GM23338 (cell line): Measurements from ENCODE around the gene CDK11A. TPM values are rescaled to one million over a fixed set of nuclear protein-coding genes. Genes with fewer than 3 reads are reported as not detected.

Experiments
- ATAC-seq: fragments of 200-7000 bp; cut with Tn5 transposase; 3 replicates; pipeline ENCODE4 v1.9.1; 2020
- DNase-seq: peaks from one replicate; pipeline ENCODE4 v3.0.0-alpha.2; 2015; ENCODE audit warnings: low spot score
- H2AFZ ChIP-seq: fragments of 200-600 bp; sonication (generic); 2 replicates; pipeline ENCODE4 v1.8.0; 2016; ENCODE audit warnings: antibody characterized with exemption, mild to moderate bottlenecking, moderate library complexity
- H3F3A ChIP-seq: fragments of 200-600 bp; sonication (generic); replicated peaks from 2 replicates; pipeline ENCODE4 v1.8.0; 2017; ENCODE audit warnings: antibody characterized with exemption, mixed run types, low read depth
- H3K27ac ChIP-seq: fragments of 200-600 bp; sonication (generic); 2 replicates; pipeline ENCODE4 v1.6.1; 2016; ENCODE audit warnings: low read depth
- H3K27me3 ChIP-seq: fragments of 200-600 bp; sonication (generic); 2 replicates; pipeline ENCODE4 v1.8.0; 2016; ENCODE audit warnings: mild to moderate bottlenecking, mixed run types, moderate library complexity; ENCODE audit not compliant: insufficient read depth
- H3K36me3 ChIP-seq: fragments of 200-600 bp; sonication (generic); 2 replicates; pipeline ENCODE4 v1.8.0; 2016; ENCODE audit warnings: mild to moderate bottlenecking; ENCODE audit not compliant: insufficient read depth
- H3K4me1 ChIP-seq: fragments of 200-600 bp; sonication (generic); 2 replicates; pipeline ENCODE4 v1.8.0; 2016; ENCODE audit warnings: mild to moderate bottlenecking, moderate library complexity; ENCODE audit not compliant: insufficient read depth
- H3K4me2 ChIP-seq: fragments of 200-600 bp; sonication (generic); 2 replicates; pipeline ENCODE4 v1.7.1; 2017; ENCODE audit warnings: mixed run types
- H3K4me3 ChIP-seq: fragments of 200-600 bp; sonication (generic); 2 replicates; pipeline ENCODE4 v1.6.1; 2016; ENCODE audit warnings: mixed run types
- H3K79me2 ChIP-seq: fragments of 200-600 bp; sonication (generic); replicated peaks from 2 replicates; pipeline ENCODE4 v1.8.0; 2017; ENCODE audit warnings: mild to moderate bottlenecking; ENCODE audit not compliant: insufficient read depth
- H3K9me2 ChIP-seq: fragments of 200-600 bp; sonication (generic); 2 replicates; pipeline ENCODE4 v1.8.0; 2017; ENCODE audit not compliant: insufficient read depth
- H4K20me1 ChIP-seq: fragments of 200-600 bp; sonication (generic); replicated peaks from 2 replicates; pipeline ENCODE4 v1.8.0; 2017; ENCODE audit warnings: mild to moderate bottlenecking; ENCODE audit not compliant: insufficient read depth
- H3K27ac Mint-ChIP-seq: 2 replicates; pipeline ENCODE4 v1.8.0; 2020; ENCODE audit warnings: inconsistent platforms, mild to moderate bottlenecking, moderate library complexity, mixed read lengths
- H3K27me3 Mint-ChIP-seq: 3 replicates; pipeline ENCODE4 v1.8.0; 2022; ENCODE audit warnings: low read depth, mild to moderate bottlenecking, moderate library complexity, mixed read lengths, inconsistent platforms; ENCODE audit not compliant: insufficient read depth, poor library complexity
- H3K36me3 Mint-ChIP-seq: 3 replicates; pipeline ENCODE4 v1.8.0; 2021; ENCODE audit warnings: low read depth, mild to moderate bottlenecking, inconsistent platforms, moderate library complexity, mixed read lengths
- H3K4me1 Mint-ChIP-seq: 3 replicates; pipeline ENCODE4 v1.8.0; 2020; ENCODE audit warnings: mild to moderate bottlenecking, inconsistent platforms, mixed read lengths
- H3K4me3 Mint-ChIP-seq: 3 replicates; pipeline ENCODE4 v1.8.0; 2021; ENCODE audit warnings: moderate library complexity, mild to moderate bottlenecking, inconsistent platforms, mixed read lengths
- H3K9me3 Mint-ChIP-seq: 3 replicates; pipeline ENCODE4 v1.8.0; 2020; ENCODE audit warnings: moderate library complexity, mild to moderate bottlenecking, inconsistent platforms, mixed read lengths
- CREB1 ChIP-seq: fragments of 250-450 bp; sonication (Bioruptor Pico); IDR thresholded peaks from 2 replicates; pipeline ENCODE4 v1.5.0; 2020; ENCODE audit warnings: low read depth, mild to moderate bottlenecking, moderate library complexity
- EZH2 ChIP-seq: fragments of 200-600 bp; sonication (generic); IDR thresholded peaks from one replicate; pipeline ENCODE4 v1.8.0; 2017; ENCODE audit warnings: antibody characterized with exemption, mild to moderate bottlenecking, low read depth; ENCODE audit not compliant: unreplicated experiment
- JUNB ChIP-seq: IDR thresholded peaks from one replicate; pipeline ENCODE4 v1.6.1; 2016; ENCODE audit warnings: antibody characterized with exemption; ENCODE audit not compliant: unreplicated experiment
- POLR2AphosphoS5 ChIP-seq: IDR thresholded peaks from 2 replicates; pipeline ENCODE4 v1.6.1; 2016; ENCODE audit warnings: antibody characterized with exemption, low read depth
- STAT1 ChIP-seq: IDR thresholded peaks from one replicate; pipeline ENCODE4 v1.6.1; 2016; ENCODE audit warnings: antibody characterized with exemption; ENCODE audit not compliant: unreplicated experiment
- ZNF114 ChIP-seq: fragments of 250-450 bp; sonication (Bioruptor Pico); IDR thresholded peaks from 2 replicates; pipeline ENCODE4 v1.5.0; 2020; ENCODE audit warnings: mild to moderate bottlenecking, moderate library complexity
- ZNF331 ChIP-seq: fragments of 250-450 bp; sonication (Bioruptor Pico); IDR thresholded peaks from 2 replicates; pipeline ENCODE4 v1.5.0; 2020; ENCODE audit warnings: low read depth, mild to moderate bottlenecking, moderate library complexity
- polyA plus RNA-seq: library from polyadenylated mRNA; unstranded; fragments of >200 nt; fragmentation: Nextera tagmentation; extraction: Ambion mirVana; gene quantifications from 2 replicates; pipeline ENCODE4 v1.2.1, GENCODE V29; 2016
- total RNA-seq: library from RNA; depleted of rRNA; stranded (reverse); fragments of >200 nt; shearing (Covaris generic); gene quantifications from 2 replicates; pipeline ENCODE4 v1.2.3, GENCODE V29; 2014
- TF ChIP-seq, protein P1 (sequence below), 2 experiments: fragments of 200-600 bp in 1 of 2; sonication (generic) in 1 of 2; conservative IDR thresholded peaks; 2 replicates each; pipeline versions ENCODE4 v1.5.1 to v1.6.1; 2016 to 2017; ENCODE audit warnings: antibody characterized with exemption in 2 of 2, low read depth in 2 of 2, mild to moderate bottlenecking in 2 of 2, moderate library complexity in 1 of 2
- TF ChIP-seq, protein P2 (sequence below): IDR thresholded peaks from 2 replicates; pipeline ENCODE4 v1.6.1; 2016; ENCODE audit warnings: antibody characterized with exemption
- TF ChIP-seq, protein P3 (sequence below): IDR thresholded peaks from one replicate; pipeline ENCODE4 v1.6.1; 2018; ENCODE audit warnings: antibody characterized with exemption; ENCODE audit not compliant: unreplicated experiment

Gene CDK11A
- total and polyA plus RNA-seq, 2 experiments from 2014 or later, result 22.8 to 72.6 TPM

DNA sequence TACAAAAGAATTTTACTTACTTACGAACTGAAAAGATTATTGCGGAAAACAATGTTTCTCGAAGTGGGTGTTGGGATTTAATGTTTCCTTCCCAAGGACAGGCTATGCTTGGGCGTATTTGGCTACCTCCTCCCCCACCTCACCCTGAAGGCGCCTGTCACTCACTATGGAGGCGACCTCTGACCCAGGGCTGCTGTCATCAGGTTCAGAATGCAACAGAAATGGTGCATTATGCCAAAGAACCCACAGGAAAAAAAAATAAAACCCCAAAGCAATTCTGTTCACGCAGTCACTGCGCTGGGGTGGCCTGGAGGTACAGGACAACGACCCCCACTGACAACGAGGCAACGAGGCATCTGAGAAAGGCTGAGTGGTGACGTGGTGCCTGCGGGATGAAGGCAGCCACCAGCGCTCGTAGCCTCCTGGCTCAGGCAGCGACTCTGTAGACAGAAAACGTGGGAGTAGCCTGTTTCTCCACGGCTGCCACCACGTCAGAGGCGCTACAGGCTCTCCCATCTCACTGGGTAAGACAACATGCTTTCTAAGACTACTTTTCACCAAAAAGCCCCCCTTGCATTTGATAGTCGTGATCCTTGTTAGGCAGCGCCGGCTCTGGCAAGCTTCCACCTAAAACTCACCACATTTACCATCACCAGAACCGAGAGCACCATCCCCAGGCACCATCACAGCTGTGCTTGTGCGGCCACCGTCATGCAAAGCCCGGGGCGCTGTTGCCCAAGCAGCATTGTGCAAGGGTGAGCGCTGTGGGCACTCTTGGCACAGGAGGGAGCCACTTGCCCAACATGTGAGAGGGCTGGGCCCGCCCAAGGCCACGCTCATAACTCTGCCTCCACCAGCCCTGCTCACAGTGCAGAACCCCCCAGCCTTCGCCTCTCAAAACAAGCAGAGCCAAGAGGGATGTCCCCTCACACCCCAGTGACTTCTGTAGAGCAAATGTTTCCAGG, 39.8 kb upstream of the CDK11A start:
- no peaks in the 10 kb centered on the region for H3K9me2 ChIP-seq
- H3K36me3 ChIP-seq, result peaks cover 22% of the 10 kb centered on the region
- peaks cover 40% of the 10 kb centered on the region for H4K20me1 ChIP-seq
- TF ChIP-seq POLR2AphosphoS5, result no peak
- TF ChIP-seq, protein P1, sequence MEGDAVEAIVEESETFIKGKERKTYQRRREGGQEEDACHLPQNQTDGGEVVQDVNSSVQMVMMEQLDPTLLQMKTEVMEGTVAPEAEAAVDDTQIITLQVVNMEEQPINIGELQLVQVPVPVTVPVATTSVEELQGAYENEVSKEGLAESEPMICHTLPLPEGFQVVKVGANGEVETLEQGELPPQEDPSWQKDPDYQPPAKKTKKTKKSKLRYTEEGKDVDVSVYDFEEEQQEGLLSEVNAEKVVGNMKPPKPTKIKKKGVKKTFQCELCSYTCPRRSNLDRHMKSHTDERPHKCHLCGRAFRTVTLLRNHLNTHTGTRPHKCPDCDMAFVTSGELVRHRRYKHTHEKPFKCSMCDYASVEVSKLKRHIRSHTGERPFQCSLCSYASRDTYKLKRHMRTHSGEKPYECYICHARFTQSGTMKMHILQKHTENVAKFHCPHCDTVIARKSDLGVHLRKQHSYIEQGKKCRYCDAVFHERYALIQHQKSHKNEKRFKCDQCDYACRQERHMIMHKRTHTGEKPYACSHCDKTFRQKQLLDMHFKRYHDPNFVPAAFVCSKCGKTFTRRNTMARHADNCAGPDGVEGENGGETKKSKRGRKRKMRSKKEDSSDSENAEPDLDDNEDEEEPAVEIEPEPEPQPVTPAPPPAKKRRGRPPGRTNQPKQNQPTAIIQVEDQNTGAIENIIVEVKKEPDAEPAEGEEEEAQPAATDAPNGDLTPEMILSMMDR (conservative IDR thresholded peaks at IDR 0.05; ENCODE audit: low read depth in 2 of 2), result peak in 1 of 2 experiments; percentile 22; a peak in 1 of 4 replicates
- TF ChIP-seq CREB1 (CRISPR knock-in tag), result no peak
- no peak overlapping the region for H3K4me2 ChIP-seq
- H3K36me3 Mint-ChIP-seq, result peaks cover 75% of the 10 kb centered on the region
- peaks cover 81% of the 10 kb centered on the region for H3K79me2 ChIP-seq
- no peaks in the 10 kb centered on the region for H3K9me3 Mint-ChIP-seq
- ATAC-seq (no peak; the same call in 2 of the 3 replicates), DNase-seq (no peak)
- no peaks in the 10 kb centered on the region for H3F3A ChIP-seq
- no peaks in the 10 kb centered on the region for H3K4me1 ChIP-seq
- H3K4me3 ChIP-seq, result no peak overlapping the region
- H3K27me3 ChIP-seq, result no peaks in the 10 kb centered on the region
- no peak overlapping the region for H2AFZ ChIP-seq
- no peaks in the 10 kb centered on the region for H3K4me1 Mint-ChIP-seq
- no peak overlapping the region for H3K27ac Mint-ChIP-seq
- no peak overlapping the region for H3K4me3 Mint-ChIP-seq
- H3K27ac ChIP-seq, result no peak overlapping the region
- H3K27me3 Mint-ChIP-seq, result peaks cover 4% of the 10 kb centered on the region

DNA sequence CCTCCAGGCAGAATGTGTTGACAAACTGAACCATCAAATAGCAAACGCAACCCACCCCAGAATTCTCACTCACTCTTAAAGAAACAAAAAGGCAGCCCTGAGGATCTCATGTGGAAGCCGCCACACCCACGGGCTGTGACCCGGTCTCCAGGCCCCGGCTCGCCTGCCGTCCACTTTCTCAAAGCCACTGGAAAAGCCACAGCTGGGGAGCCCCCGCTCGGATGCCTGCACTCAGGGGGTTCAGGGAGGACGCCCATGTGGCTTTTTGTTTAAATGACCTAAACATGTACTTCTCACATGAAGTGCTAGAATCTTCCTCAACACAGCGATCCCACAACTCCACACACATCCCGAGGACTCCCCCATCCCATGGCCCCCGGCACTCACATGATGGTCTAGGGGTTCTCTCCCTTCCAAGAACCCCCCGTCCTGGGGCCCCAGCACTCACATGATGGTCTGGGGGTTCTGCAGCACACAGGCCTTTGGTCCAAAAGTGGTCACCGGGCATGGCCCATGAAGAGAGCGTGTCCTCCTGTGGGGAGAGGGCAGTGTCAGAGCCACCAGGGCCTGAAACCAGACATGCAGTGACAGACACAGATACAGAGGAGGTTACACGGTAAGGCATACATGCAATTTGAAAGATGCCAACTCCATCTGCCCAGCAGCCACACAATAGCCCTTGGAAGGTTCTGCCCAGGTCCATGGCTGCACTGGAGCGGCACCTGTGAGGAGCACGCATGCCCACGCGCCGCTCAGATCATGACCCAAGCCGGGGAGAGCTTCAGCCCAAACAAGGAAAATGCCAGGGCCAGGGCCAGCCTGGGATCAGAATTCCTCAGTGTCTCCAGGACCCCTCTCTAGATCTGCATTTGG, 37.6 kb upstream of the CDK11A start:
- Mint-ChIP-seq H3K4me3 (no peak overlapping the region), H3K27ac (peak overlapping the region; percentile 36; the same call in 1 of the 2 replicates), H3K9me3 (no peaks in the 10 kb centered on the region), H3K36me3 (peaks cover 73% of the 10 kb centered on the region), H3K4me1 (no peaks in the 10 kb centered on the region), H3K27me3 (peaks cover 11% of the 10 kb centered on the region)
- no peaks in the 10 kb centered on the region for H3F3A ChIP-seq
- peaks cover 27% of the 10 kb centered on the region for H4K20me1 ChIP-seq
- H3K4me1 ChIP-seq, result no peaks in the 10 kb centered on the region
- peaks cover 22% of the 10 kb centered on the region for H3K36me3 ChIP-seq
- no peak overlapping the region for H2AFZ ChIP-seq
- no peak overlapping the region for H3K4me2 ChIP-seq
- H3K27ac ChIP-seq, result no peak overlapping the region
- H3K9me2 ChIP-seq, result no peaks in the 10 kb centered on the region
- H3K79me2 ChIP-seq, result peaks cover 64% of the 10 kb centered on the region
- H3K4me3 ChIP-seq, result no peak overlapping the region
- H3K27me3 ChIP-seq, result no peaks in the 10 kb centered on the region
- no peak for ATAC-seq
- DNase-seq, result no peak
- no peak for TF ChIP-seq STAT1
- no peak for TF ChIP-seq ZNF331 (CRISPR knock-in tag)
- no peak for TF ChIP-seq ZNF114
- no peak for TF ChIP-seq CREB1 (CRISPR knock-in tag)
- no peak for TF ChIP-seq EZH2
- TF ChIP-seq JUNB, result no peak
- TF ChIP-seq POLR2AphosphoS5, result no peak
- TF ChIP-seq, protein P2, sequence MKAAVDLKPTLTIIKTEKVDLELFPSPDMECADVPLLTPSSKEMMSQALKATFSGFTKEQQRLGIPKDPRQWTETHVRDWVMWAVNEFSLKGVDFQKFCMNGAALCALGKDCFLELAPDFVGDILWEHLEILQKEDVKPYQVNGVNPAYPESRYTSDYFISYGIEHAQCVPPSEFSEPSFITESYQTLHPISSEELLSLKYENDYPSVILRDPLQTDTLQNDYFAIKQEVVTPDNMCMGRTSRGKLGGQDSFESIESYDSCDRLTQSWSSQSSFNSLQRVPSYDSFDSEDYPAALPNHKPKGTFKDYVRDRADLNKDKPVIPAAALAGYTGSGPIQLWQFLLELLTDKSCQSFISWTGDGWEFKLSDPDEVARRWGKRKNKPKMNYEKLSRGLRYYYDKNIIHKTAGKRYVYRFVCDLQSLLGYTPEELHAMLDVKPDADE, result no peak
- TF ChIP-seq, protein P3, sequence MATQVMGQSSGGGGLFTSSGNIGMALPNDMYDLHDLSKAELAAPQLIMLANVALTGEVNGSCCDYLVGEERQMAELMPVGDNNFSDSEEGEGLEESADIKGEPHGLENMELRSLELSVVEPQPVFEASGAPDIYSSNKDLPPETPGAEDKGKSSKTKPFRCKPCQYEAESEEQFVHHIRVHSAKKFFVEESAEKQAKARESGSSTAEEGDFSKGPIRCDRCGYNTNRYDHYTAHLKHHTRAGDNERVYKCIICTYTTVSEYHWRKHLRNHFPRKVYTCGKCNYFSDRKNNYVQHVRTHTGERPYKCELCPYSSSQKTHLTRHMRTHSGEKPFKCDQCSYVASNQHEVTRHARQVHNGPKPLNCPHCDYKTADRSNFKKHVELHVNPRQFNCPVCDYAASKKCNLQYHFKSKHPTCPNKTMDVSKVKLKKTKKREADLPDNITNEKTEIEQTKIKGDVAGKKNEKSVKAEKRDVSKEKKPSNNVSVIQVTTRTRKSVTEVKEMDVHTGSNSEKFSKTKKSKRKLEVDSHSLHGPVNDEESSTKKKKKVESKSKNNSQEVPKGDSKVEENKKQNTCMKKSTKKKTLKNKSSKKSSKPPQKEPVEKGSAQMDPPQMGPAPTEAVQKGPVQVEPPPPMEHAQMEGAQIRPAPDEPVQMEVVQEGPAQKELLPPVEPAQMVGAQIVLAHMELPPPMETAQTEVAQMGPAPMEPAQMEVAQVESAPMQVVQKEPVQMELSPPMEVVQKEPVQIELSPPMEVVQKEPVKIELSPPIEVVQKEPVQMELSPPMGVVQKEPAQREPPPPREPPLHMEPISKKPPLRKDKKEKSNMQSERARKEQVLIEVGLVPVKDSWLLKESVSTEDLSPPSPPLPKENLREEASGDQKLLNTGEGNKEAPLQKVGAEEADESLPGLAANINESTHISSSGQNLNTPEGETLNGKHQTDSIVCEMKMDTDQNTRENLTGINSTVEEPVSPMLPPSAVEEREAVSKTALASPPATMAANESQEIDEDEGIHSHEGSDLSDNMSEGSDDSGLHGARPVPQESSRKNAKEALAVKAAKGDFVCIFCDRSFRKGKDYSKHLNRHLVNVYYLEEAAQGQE, result no peak
